Peyer's patch (tissue), 4 donors: ENCODE results near the gene NIPBL. TPM values are rescaled to one million over a fixed set of nuclear protein-coding genes. Genes with fewer than 3 reads are reported as not detected.

ENCODE experiments used
- DNase-seq, 3 donors: peaks; one replicate each; pipeline ENCODE4 v3.0.0-alpha.2; 2017 to 2019
- H3K27ac ChIP-seq, 4 donors: fragments of 200-600 bp; sonication (generic); one replicate each; pipeline ENCODE4 v1.5.1; 2016 to 2019
- H3K27me3 ChIP-seq, 2 donors: fragments of 200-600 bp; sonication (generic); one replicate each; pipeline ENCODE4 v1.5.1; 2019
- H3K36me3 ChIP-seq, 3 donors: fragments of 200-600 bp; sonication (generic); one replicate each; pipeline ENCODE4 v1.5.1; 2016 to 2019
- H3K4me1 ChIP-seq, 4 donors: fragments of 200-600 bp; sonication (generic); one replicate each; pipeline ENCODE4 v1.5.1; 2016 to 2019
- H3K4me3 ChIP-seq, 4 donors: fragments of 200-600 bp; sonication (generic); 1 replicate in 3 of 4; 2 replicates in 1 of 4; pipeline ENCODE4 v1.5.1; 2016 to 2019; ENCODE audit warnings: mild to moderate bottlenecking in 1 of 4
- H3K9me3 ChIP-seq, 4 donors: fragments of 200-600 bp; sonication (generic); one replicate each; pipeline ENCODE4 v1.5.1; 2016 to 2019; ENCODE audit warnings: mild to moderate bottlenecking in 1 of 4
- CTCF ChIP-seq, 6 experiments: fragments of 450-650 bp in 4 of 6; fragments of 200-600 bp in 2 of 6; sonication (generic) in 1 of 6; IDR thresholded peaks; one replicate each; pipeline ENCODE4 v1.5.1; 2017 to 2019; ENCODE audit warnings: antibody characterized with exemption in 6 of 6, mild to moderate bottlenecking in 3 of 6, moderate library complexity in 1 of 6
- POLR2A ChIP-seq, 2 donors: fragments of 450-650 bp; IDR thresholded peaks; one replicate each; pipeline ENCODE4 v1.5.1; 2017; ENCODE audit warnings: antibody characterized with exemption in 2 of 2, mild to moderate bottlenecking in 2 of 2, moderate library complexity in 2 of 2
- total RNA-seq, 4 donors: library from RNA; depleted of rRNA; stranded (reverse); fragments of >200 nt; gene quantifications; one replicate each; pipeline ENCODE4 v1.1.0, GENCODE V29; 2016

The NIPBL gene
- total RNA-seq, 4 donors from 2014 or later, result 48.7 to 109 (median 68.8) TPM

- H3K36me3 ChIP-seq, result peaks cover 0 to 60% (median 0%) of the 10 kb centered on the region in 3 donors
- no peak for DNase-seq
- H3K4me3 ChIP-seq, result no peak overlapping the region
- TF ChIP-seq CTCF (IDR thresholded peaks at IDR 0.05) (no peak), POLR2A (IDR thresholded peaks at IDR 0.05) (no peak)
- no peaks in the 10 kb centered on the region for H3K27me3 ChIP-seq
- H3K4me1 ChIP-seq, result no peaks in the 10 kb centered on the region
- no peaks in the 10 kb centered on the region for H3K9me3 ChIP-seq
- no peak overlapping the region for H3K27ac ChIP-seq
Measured at GRCh38 chr5:37063739-37064138, 187.2 kb downstream of the NIPBL start.

- DNase-seq, result no peak
Measured at GRCh38 chr5:37064442-37064841, 187.9 kb downstream of the NIPBL start.

GRCh38 chr5:37071487-37071886, 194.9 kb downstream of the NIPBL start:
- H3K4me3 ChIP-seq, result no peak overlapping the region
- no peaks in the 10 kb centered on the region for H3K9me3 ChIP-seq
- H3K27me3 ChIP-seq, result no peaks in the 10 kb centered on the region
- H3K4me1 ChIP-seq, result no peaks in the 10 kb centered on the region
- H3K36me3 ChIP-seq, result no peaks in the 10 kb centered on the region
- H3K27ac ChIP-seq, result no peak overlapping the region
- DNase-seq, result no peak
- no peak for TF ChIP-seq CTCF (IDR thresholded peaks at IDR 0.05)
- no peak for TF ChIP-seq POLR2A (IDR thresholded peaks at IDR 0.05)

More at GRCh38 chr5:37064442-37064841, 187.9 kb downstream of the NIPBL start:
- H3K4me3 ChIP-seq, result no peak overlapping the region
- no peak overlapping the region for H3K27ac ChIP-seq
- no peaks in the 10 kb centered on the region for H3K4me1 ChIP-seq
- H3K36me3 ChIP-seq, result peaks cover 0 to 53% (median 0%) of the 10 kb centered on the region in 3 donors
- no peaks in the 10 kb centered on the region for H3K27me3 ChIP-seq
- no peaks in the 10 kb centered on the region for H3K9me3 ChIP-seq
- no peak for TF ChIP-seq CTCF (IDR thresholded peaks at IDR 0.05)
- no peak for TF ChIP-seq POLR2A (IDR thresholded peaks at IDR 0.05)

GRCh38 chr5:37071901-37072581, 195.5 kb downstream of the NIPBL start:
- H3K4me1 ChIP-seq, result no peaks in the 10 kb centered on the region
- H3K9me3 ChIP-seq, result no peaks in the 10 kb centered on the region
- no peak overlapping the region for H3K27ac ChIP-seq
- TF ChIP-seq CTCF (IDR thresholded peaks at IDR 0.05), result no peak
- TF ChIP-seq POLR2A (IDR thresholded peaks at IDR 0.05), result no peak
- no peak for DNase-seq
- H3K36me3 ChIP-seq, result no peaks in the 10 kb centered on the region
- H3K4me3 ChIP-seq, result no peak overlapping the region
- no peaks in the 10 kb centered on the region for H3K27me3 ChIP-seq

GRCh38 chr5:37075399-37075950, 198.9 kb downstream of the NIPBL start:
- DNase-seq, result no peak

More at GRCh38 chr5:37075399-37075950, 198.9 kb downstream of the NIPBL start:
- H3K27me3 ChIP-seq, result no peaks in the 10 kb centered on the region
- H3K4me1 ChIP-seq, result no peaks in the 10 kb centered on the region
- TF ChIP-seq POLR2A (IDR thresholded peaks at IDR 0.05), result no peak
- TF ChIP-seq CTCF (IDR thresholded peaks at IDR 0.05), result no peak
- H3K9me3 ChIP-seq, result no peaks in the 10 kb centered on the region
- no peak overlapping the region for H3K4me3 ChIP-seq
- H3K36me3 ChIP-seq, result peaks cover 0 to 7% (median 0%) of the 10 kb centered on the region in 3 donors
- no peak overlapping the region for H3K27ac ChIP-seq
